ENCODE data around the gene SPIN3. TPM values are rescaled to one million over a fixed set of nuclear protein-coding genes. Genes with fewer than 3 reads are reported as not detected.
A peak's percentile ranks its signal among the peaks of the same experiment; 100 is the strongest.

SPIN3 gene
- total and polyA plus RNA-seq, 2 of the 13 experiments (the other 11 are each of a cell fraction or from before 2014, with no cell fraction given): 8.4 to 8.8 TPM

GRCh38 chrX:56995271-56995994, at the start of gene SPIN3 (continued):
- no peak for TF ChIP-seq ZBTB10 (CRISPR knock-in tag; IDR thresholded peaks at IDR 0.05; ENCODE audit: borderline replicate concordance)
- TF ChIP-seq CREB1 (IDR thresholded peaks at IDR 0.05): no peak
- 0 out of 2 replicates have a peak, but pooled peaks have one; percentile 17 for TF ChIP-seq CREB1 (CRISPR knock-in tag; IDR thresholded peaks at IDR 0.05)
- no peak for TF ChIP-seq ZNF432 (CRISPR knock-in tag; IDR thresholded peaks at IDR 0.05; ENCODE audit: borderline replicate concordance)
- no peak for TF ChIP-seq MAFG (CRISPR knock-in tag; IDR thresholded peaks at IDR 0.05)
- no peak for TF ChIP-seq ZBED4 (CRISPR knock-in tag; IDR thresholded peaks at IDR 0.05; ENCODE audit: borderline replicate concordance)
- peak; percentile 24; the same call in 1 of the 2 replicates for TF ChIP-seq IKZF5 (CRISPR knock-in tag; IDR thresholded peaks at IDR 0.05)
- no peak for TF ChIP-seq HNF1A (IDR thresholded peaks at IDR 0.05; ENCODE audit: low read depth)
- TF ChIP-seq HNF1A (CRISPR knock-in tag; IDR thresholded peaks at IDR 0.05; ENCODE audit: borderline replicate concordance): no peak
- no peak for TF ChIP-seq POGK (CRISPR knock-in tag; conservative IDR thresholded peaks at IDR 0.05)

Measured in HepG2 (cell line).